HepG2 (cell line): ENCODE results near the gene PC. TPM values are rescaled to one million over a fixed set of nuclear protein-coding genes. Genes with fewer than 3 reads are reported as not detected.

ENCODE experiments used
- AKNA ChIP-seq: sonication (generic); formaldehyde crosslinking; IDR thresholded peaks from 2 replicates; pipeline ENCODE4 v1.4.0; 2020; ENCODE audit warnings: missing genetic modification reagents, borderline replicate concordance
- ATF1 ChIP-seq: IDR thresholded peaks from 2 replicates; pipeline ENCODE4 v1.6.1; 2016; ENCODE audit warnings: mild to moderate bottlenecking, control low read depth
- FIP1L1 ChIP-seq: fragments of 200-400 bp; formaldehyde crosslinking; IDR thresholded peaks from 2 replicates; pipeline ENCODE4 v1.6.1; 2018; ENCODE audit warnings: low read depth, mild to moderate bottlenecking, low read length, moderate library complexity, borderline replicate concordance; ENCODE audit not compliant: insufficient read depth
- HNRNPUL1 ChIP-seq: fragments of 200-400 bp; formaldehyde crosslinking; IDR thresholded peaks from 2 replicates; pipeline ENCODE4 v1.6.1; 2017; ENCODE audit warnings: low read depth, mild to moderate bottlenecking, low read length, moderate library complexity
- JDP2 ChIP-seq: sonication (generic); formaldehyde crosslinking; IDR thresholded peaks from 2 replicates; pipeline ENCODE4 v1.8.1; 2022; ENCODE audit warnings: missing genetic modification reagents, borderline replicate concordance
- MTERF4 ChIP-seq: sonication (generic); formaldehyde crosslinking; IDR thresholded peaks from 2 replicates; pipeline ENCODE4 v1.8.0; 2023; ENCODE audit warnings: mild to moderate bottlenecking, missing genetic modification reagents
- NFE2L2 ChIP-seq: fragments of 150-350 bp; IDR thresholded peaks from 2 replicates; pipeline ENCODE4 v1.6.1; 2014; ENCODE audit warnings: low read length
- SMARCE1 ChIP-seq: fragments of 450-650 bp; IDR thresholded peaks from 2 replicates; pipeline ENCODE4 v1.6.1; 2017; ENCODE audit warnings: borderline replicate concordance
- SOX13 ChIP-seq, 3 experiments: fragments of 450-650 bp in 1 of 3; sonication (generic) in 1 of 3; formaldehyde crosslinking in 1 of 3; IDR thresholded peaks in 2 of 3; conservative IDR thresholded peaks in 1 of 3; 2 replicates each; pipeline versions ENCODE4 v1.5.0 to v1.6.1; 2016 to 2020; ENCODE audit warnings: antibody characterized with exemption in 1 of 3, mild to moderate bottlenecking in 1 of 3, missing compliant biosample characterization in 1 of 3, missing genetic modification reagents in 1 of 3, moderate library complexity in 1 of 3
- SOX5 ChIP-seq: IDR thresholded peaks from 2 replicates; pipeline ENCODE4 v1.6.1; 2016; ENCODE audit warnings: borderline replicate concordance
- TBP ChIP-seq: sonication (generic); formaldehyde crosslinking; IDR thresholded peaks from 2 replicates; pipeline ENCODE4 v1.5.0; 2020; ENCODE audit warnings: missing genetic modification reagents
- TFDP2 ChIP-seq: sonication (generic); formaldehyde crosslinking; IDR thresholded peaks from 2 replicates; pipeline ENCODE4 v1.4.0; 2020; ENCODE audit warnings: missing genetic modification reagents
- TGIF2 ChIP-seq: IDR thresholded peaks from 2 replicates; pipeline ENCODE4 v1.6.1; 2016; ENCODE audit warnings: control low read depth, missing compliant biosample characterization
- TOPORS ChIP-seq: sonication (generic); formaldehyde crosslinking; IDR thresholded peaks from 2 replicates; pipeline ENCODE4 v1.8.0; 2023; ENCODE audit warnings: mild to moderate bottlenecking, missing genetic modification reagents
- ZBTB38 ChIP-seq: sonication (generic); formaldehyde crosslinking; IDR thresholded peaks from 2 replicates; pipeline ENCODE4 v1.5.1; 2020; ENCODE audit warnings: mild to moderate bottlenecking, missing genetic modification reagents
- ZFP36L2 ChIP-seq: sonication (generic); formaldehyde crosslinking; IDR thresholded peaks from 2 replicates; pipeline ENCODE4 v1.4.0; 2020; ENCODE audit warnings: missing genetic modification reagents
- ZNF10 ChIP-seq: sonication (generic); formaldehyde crosslinking; IDR thresholded peaks from 2 replicates; pipeline ENCODE4 v1.4.0; 2020; ENCODE audit warnings: mild to moderate bottlenecking, low read depth, missing genetic modification reagents, borderline replicate concordance
- ZNF101 ChIP-seq: sonication (generic); formaldehyde crosslinking; IDR thresholded peaks from 2 replicates; pipeline ENCODE4 v1.4.0; 2020; ENCODE audit warnings: mild to moderate bottlenecking, low read depth, missing genetic modification reagents, borderline replicate concordance
- ZNF367 ChIP-seq: sonication (generic); formaldehyde crosslinking; IDR thresholded peaks from 2 replicates; pipeline ENCODE4 v1.4.0; 2020; ENCODE audit warnings: missing genetic modification reagents, borderline replicate concordance
- ZNF496 ChIP-seq: sonication (generic); formaldehyde crosslinking; IDR thresholded peaks from 2 replicates; pipeline ENCODE4 v1.8.1; 2023; ENCODE audit warnings: mild to moderate bottlenecking, moderate library complexity, missing genetic modification reagents; ENCODE audit not compliant: insufficient replicate concordance
- ZNF782 ChIP-seq: sonication (generic); formaldehyde crosslinking; IDR thresholded peaks from 2 replicates; pipeline ENCODE4 v1.4.0; 2020; ENCODE audit warnings: missing genetic modification reagents, mild to moderate bottlenecking, borderline replicate concordance
- ZSCAN29 ChIP-seq: sonication (generic); formaldehyde crosslinking; conservative IDR thresholded peaks from 2 replicates; pipeline ENCODE4 v1.4.0; 2020; ENCODE audit warnings: mild to moderate bottlenecking, missing genetic modification reagents
- ZSCAN31 ChIP-seq: sonication (generic); formaldehyde crosslinking; IDR thresholded peaks from 2 replicates; pipeline ENCODE4 v1.5.0; 2020; ENCODE audit warnings: low read depth, mild to moderate bottlenecking, missing genetic modification reagents
- polyA plus RNA-seq, 8 experiments: library from polyadenylated mRNA; depleted of rRNA in 3 of 8; stranded (reverse) in 7 of 8; unstranded in 1 of 8; fragments of >200 nt; fragmentation: Illumina TruSeq in 4 of 8; extraction: Trizol in 4 of 8; gene quantifications; 2 replicates each; pipeline versions ENCODE4 v1.2.1 to v1.2.3, GENCODE V29; 2011 to 2016; ENCODE audit warnings: low read depth in 4 of 8, missing spikeins in 1 of 8, mixed read lengths in 1 of 8; ENCODE audit not compliant: insufficient read depth in 1 of 8
- total RNA-seq, 5 experiments: library from RNA; depleted of rRNA; stranded (reverse); fragments of >200 nt; fragmentation: Illumina TruSeq; extraction: Trizol; gene quantifications; 2 replicates each; pipeline ENCODE4 v1.2.3, GENCODE V29; 2016; ENCODE audit warnings: low read depth in 1 of 5

PC gene
- total and polyA plus RNA-seq, 2 of the 13 experiments (the other 11 are each of a cell fraction or from before 2014, with no cell fraction given): 29.0 to 39.0 TPM

GRCh38 chr11:66907751-66908630 is 50.2 kb downstream of the PC start (continued):
- TF ChIP-seq AKNA (CRISPR knock-in tag): no peak
- TF ChIP-seq ZNF101 (CRISPR knock-in tag): no peak
- no peak for TF ChIP-seq TFDP2 (CRISPR knock-in tag)
- TF ChIP-seq HNRNPUL1: no peak
- no peak for TF ChIP-seq SOX13 (IDR thresholded peaks at IDR 0.05)
- peak in 1 of 2 experiments; percentile 68; a peak in 1 of 4 replicates for TF ChIP-seq SOX13 (CRISPR knock-in tag; conservative IDR thresholded peaks at IDR 0.05 in 1 of 2, IDR thresholded peaks at IDR 0.05 in 1 of 2)
- no peak for TF ChIP-seq NFE2L2
- TF ChIP-seq ZNF782 (CRISPR knock-in tag): no peak
- no peak for TF ChIP-seq ZSCAN29 (CRISPR knock-in tag)
- no peak for TF ChIP-seq ATF1
- TF ChIP-seq TGIF2 (CRISPR knock-in tag): no peak
- TF ChIP-seq ZFP36L2 (CRISPR knock-in tag): no peak
- TF ChIP-seq MTERF4 (CRISPR knock-in tag): no peak
- TF ChIP-seq ZNF10 (CRISPR knock-in tag): no peak
- TF ChIP-seq TOPORS (CRISPR knock-in tag): no peak
- TF ChIP-seq ZNF367: no peak
- no peak for TF ChIP-seq FIP1L1
- peak; percentile 53; the same call in 1 of the 2 replicates for TF ChIP-seq SOX5
- TF ChIP-seq JDP2: no peak
- TF ChIP-seq TBP (CRISPR knock-in tag): no peak
- TF ChIP-seq ZBTB38 (CRISPR knock-in tag): no peak
- TF ChIP-seq ZSCAN31: no peak
- no peak for TF ChIP-seq SMARCE1
- no peak for TF ChIP-seq ZNF496 (CRISPR knock-in tag)
